Stimulated activated CD4-positive, alpha-beta T cell treated with anti-CD3 and anti-CD28 coated beads, Interleukin-2, amount 100 ng/mL, for 4 hours (primary cell): ENCODE measurements around the gene VEPH1.
"Not testable (repeated sequence)": the region's sequence is repeated elsewhere in the genome, so short reads cannot be mapped to it uniquely, and the experiment has no call there.

Experiments
- DNase-seq: peaks from one replicate; pipeline ENCODE4 v3.0.0-alpha.2; 2020; ENCODE audit warnings: low read depth

The VEPH1 gene

GRCh38 chr3:157348304-157349075 lies 154.7 kb downstream of the VEPH1 start:
- DNase-seq = not testable (repeated sequence)

DNA sequence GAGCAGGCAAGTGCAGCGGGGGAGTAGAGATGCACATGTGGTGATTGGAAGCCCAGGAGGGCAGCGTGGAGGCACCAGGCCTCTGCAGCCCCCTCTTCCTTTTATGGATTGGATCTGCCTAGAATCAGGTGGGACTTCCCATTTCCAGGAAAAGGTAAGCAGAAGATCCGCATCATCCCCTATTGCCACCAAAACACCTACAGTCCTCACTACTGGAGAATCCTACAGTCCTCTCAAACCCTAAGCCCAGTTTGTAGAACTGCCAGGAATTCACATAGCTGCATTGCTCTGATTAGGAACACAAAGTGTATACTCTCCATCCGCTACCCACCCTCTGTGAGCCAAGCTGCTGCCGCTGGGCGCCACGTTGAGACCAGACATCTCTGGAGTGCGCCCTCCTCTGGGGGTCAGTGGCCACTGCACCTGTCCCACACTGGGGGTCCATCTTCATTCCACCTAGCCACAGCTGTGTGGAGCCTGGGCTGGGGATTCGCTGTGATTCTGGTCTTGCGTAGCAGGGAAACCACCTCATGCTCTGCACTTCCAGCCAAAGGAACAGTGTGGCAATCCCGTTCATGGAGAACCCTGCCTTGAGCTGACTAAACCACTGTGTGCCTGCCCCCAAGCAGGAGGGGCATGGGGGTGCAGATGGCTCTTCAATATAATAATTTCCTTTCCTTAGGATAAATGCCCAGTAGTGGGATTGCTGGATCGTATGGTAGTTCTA lies 155.5 kb downstream of the VEPH1 start:
- DNase-seq = no peak

- no peak for DNase-seq
These were observed 166.8 kb downstream of the VEPH1 start for GRCh38 chr3:157336252-157337009.

GRCh38 chr3:157335233-157336076 lies 167.8 kb downstream of the VEPH1 start:
- DNase-seq = no peak

DNA sequence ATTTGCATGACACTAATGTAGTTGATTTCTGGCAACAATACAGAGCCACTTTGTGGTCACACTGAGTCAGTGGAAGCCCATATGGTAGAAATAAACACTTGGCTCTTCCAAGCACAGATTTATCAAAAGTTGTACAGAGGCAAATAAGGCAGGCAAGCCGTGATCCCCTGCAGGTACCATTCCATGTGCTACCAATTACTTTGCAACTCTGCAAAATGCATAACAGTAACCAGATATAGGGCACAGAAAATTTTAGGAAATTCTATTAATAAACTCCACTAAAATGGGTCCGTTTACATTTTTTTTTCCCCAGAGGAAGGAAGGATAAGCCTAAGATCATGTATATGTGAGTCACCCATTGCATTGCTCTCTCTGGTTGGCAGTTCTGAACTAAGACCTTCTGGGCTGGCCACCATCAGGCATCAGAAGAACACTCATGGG lies 169.6 kb downstream of the VEPH1 start:
- DNase-seq = no peak

- no peak for DNase-seq
These were observed 173.0 kb downstream of the VEPH1 start for GRCh38 chr3:157330206-157330605.

DNA sequence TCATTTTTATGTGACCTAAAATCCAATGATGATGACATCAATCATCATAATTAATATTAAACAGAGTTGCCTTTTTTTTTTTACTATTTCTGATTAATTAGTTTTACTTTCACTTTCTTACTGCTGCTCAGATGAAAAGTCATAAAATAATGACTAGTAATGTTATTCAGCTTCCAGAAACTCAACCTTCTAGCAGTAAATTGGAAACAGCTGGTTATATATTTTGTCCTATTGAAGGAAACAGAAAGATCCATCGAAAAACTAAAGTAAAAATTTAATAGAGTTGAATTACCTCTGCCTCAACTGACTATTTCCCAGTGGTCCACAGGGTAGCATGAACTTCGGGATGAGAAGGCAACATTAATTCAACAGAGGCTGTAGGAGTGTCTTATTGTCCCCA lies 173.7 kb downstream of the VEPH1 start:
- DNase-seq = no peak

GRCh38 chr3:157327837-157328236 lies 175.4 kb downstream of the VEPH1 start:
- DNase-seq = no peak

- DNase-seq = no peak
These were observed 176.2 kb downstream of the VEPH1 start for GRCh38 chr3:157327018-157327417.

DNA sequence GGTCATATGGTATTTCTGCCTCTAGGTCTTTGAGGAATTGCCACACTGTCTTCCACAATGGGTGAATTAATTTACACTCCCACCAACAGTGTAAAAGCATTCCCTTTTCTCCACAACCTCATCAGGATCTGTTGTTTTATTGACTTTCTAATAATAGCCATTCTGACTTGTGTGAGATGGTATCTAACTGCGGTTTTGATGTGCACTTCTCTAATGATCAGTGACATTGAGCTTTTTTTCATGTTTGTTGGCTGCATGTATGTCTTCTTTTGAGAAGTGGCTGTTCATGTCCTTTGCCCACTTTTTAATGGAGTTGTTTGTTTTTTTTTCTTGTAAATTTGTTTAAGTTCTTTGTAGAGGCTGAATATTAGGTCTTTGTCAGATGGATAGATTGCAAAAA lies 178.3 kb downstream of the VEPH1 start:
- DNase-seq = not testable (repeated sequence)

DNA sequence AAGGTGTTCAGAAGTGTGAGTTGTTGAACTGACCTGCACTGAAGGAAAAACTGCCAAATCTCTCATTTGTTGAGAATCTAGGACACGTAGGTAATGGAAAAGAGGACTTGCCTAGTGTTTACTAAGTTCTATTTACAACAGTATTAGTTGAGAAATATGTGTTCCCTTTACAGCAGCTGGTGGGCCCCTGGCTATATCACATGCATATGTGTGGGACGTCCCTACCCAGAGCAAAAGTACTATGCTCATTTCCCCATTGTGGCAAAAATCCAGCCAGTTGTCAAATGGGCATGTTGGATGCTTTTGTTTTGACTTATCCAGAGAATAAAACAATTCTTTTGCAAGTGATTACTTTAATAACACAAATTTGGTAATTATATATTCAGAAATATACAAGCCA lies 179.9 kb downstream of the VEPH1 start:
- no peak for DNase-seq

DNA sequence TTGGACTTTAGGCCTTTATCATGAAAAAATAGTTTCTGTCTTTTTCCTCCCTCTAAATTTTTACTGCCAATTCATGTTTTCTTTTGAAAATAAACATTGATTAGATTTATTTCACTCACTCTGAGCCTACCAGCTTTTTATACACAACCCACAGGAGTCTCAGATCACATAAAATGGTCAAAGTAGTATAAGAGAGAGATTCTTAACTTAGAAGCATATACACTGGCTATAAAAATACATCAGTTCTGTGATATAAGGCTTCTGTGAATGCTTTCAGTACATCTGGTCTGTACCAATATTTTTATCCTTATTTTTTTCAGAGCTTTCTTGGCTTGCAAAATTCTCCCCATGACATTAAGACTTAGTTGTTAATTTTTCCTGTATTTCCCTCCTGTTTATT lies 183.5 kb downstream of the VEPH1 start:
- no peak for DNase-seq

DNA sequence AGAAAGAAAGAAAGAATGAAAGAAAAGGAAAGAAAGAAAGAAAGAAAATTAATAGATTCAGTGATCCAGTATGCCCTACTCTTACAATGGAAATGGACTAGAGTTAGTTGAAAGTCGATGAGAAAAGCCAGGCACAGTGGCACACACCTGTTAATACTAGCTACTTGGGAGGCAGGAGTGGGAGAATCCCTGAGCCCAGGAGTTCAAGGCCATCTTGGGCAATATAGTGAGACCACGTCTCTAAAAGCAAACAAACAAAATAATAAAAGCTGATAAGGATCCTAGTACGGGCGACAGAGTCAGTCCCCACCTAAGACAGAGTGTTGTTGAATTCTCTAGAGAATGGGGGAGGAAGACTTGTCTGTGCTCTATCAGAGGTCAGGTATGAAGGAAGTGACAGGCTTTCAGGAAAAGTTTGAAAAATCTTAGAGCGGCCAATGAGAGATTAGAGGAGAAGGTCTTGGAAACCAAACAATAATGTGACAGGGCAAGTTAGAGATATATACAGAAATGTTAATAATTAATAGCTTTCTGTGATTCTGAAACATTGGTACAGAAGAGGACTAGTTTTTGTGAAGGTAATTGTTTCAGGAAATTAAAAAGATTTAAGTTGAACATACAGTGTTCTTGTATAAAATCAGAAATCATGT lies 184.5 kb downstream of the VEPH1 start:
- DNase-seq = no peak

DNA sequence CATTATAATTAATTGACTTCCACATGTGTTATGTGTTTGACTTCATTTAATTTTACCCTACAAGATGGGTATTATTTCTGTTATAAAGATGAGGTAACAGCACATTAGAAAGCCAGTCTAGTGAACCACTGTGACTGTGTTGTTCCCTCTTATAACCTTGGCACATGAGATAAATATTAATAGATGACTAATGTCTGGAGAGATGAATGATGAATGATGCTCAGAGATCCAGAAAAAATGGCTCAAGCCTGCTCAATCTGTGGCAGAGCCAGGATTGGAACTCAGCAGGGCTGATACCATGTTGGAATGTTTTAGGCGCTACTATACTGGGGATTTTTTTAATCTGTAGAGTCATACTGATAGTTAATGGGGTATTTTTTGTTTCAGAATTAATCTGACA lies 185.3 kb downstream of the VEPH1 start:
- DNase-seq = no peak

DNA sequence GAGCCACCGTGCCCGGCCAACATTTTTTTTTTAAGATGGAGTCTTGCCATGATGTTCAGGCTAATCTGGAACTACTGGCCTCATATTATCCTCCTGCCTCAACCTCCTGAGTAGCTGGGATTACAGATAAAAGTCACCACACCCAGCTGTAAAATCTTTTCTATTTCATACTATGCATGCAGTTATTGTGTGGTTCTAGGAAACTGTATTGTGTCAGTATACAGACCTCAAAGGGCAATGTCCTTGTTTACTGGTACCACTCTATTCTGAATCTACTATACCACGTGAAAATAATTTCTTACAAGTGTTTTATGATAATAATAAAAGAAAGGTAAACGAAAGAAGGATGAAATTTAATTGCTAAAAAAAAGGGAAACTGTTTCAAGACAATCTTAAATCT lies 190.0 kb downstream of the VEPH1 start:
- DNase-seq = no peak

DNA sequence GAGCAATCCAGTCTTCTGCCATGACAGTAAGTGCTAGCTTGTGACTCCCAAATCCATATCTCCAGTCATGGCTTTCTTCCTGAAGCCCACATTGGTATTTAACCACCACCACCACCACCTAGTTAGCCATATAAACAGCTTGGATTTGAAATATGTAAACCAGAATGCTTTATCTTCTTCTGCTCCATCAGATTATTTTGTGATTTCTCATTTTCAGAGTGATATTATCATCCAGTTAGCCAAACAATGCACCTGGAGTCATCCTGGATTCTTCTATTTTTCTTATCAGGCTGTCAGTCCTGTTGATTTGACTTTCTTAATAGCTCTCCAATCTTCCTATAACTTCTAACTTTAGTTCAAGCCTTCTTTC lies 190.9 kb downstream of the VEPH1 start:
- DNase-seq = no peak

GRCh38 chr3:157311633-157312375 lies 191.4 kb downstream of the VEPH1 start:
- DNase-seq = no peak

DNA sequence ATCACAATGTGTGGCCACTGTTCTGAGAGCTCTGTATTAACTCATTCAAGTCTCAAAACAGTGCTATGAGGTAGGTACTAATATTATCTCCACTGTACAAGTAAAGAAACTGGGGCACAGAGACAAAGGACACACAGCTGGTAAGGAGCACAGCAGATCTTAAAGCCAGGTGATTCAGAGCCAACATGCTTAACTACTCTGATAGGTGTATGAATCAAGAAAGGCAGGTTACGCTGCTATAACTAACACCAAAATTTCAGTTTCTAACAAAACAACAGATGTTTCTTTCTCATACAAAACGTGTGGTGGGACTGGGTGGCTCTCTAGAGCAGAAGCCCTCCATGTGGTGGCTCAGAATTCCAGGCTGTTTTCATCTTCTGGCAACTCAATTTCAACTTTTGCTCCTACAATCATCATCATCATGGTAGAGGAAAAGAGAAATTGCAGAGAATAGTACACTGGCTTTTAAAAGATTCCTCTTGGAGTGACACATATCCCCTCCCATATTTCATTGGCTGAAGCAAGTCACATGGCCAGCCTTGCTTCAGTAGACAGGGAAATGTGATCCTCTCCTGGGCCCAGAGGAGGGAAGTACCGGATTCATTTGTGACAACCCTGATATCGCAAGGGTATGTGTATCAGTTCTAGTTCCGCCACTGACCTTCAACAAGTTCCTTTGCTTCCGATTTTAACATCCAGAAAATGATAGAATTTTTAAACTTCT lies 192.7 kb downstream of the VEPH1 start:
- DNase-seq = no peak

DNA sequence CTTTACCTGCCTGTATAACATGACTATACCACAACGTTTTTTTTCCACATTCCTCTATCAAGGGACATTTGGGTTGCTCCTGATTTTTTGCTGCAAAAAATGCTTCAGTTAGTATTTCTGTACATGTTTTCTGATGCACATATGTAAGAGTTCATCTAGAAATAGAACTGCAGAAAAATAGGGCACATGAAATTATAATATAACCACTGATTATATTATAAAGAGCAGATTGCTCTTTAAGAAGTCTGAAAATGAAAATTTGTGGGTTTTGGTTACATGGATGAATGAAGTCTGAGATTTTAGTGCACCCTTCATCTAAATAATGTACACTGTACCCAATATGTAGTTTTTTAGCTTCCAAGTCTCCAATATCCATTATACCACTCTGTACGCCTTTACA lies 196.7 kb downstream of the VEPH1 start:
- DNase-seq = no peak

DNA sequence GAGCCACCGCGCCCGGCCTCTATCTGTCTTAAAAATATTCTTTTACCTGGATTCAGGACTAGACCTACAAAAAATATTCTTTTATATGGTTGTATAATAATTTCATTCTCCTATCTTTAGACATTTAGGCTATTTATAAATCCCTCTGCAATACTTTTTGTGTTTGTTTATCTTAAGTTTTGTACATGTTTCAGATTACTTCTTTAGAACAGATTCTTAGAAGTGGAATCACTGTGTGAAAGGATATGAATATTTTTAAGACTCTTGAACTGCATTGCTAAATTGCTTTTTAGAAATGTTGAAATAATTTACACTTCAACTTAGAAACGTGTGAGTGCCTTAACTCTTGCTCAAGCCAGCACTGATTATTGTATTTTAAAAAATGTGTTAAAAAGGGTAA lies 197.8 kb downstream of the VEPH1 start:
- DNase-seq = no peak
